Natural killer cell (primary cell): ENCODE data around the gene TCTN3. TPM values are rescaled to one million over a fixed set of nuclear protein-coding genes. Genes with fewer than 3 reads are reported as not detected.
A peak's percentile ranks its signal among the peaks of the same experiment; 100 is the strongest.
"Not testable (repeated sequence)": the region's sequence is repeated elsewhere in the genome, so short reads cannot be mapped to it uniquely, and the experiment has no call there.

Source experiments
- ATAC-seq, 3 donors: fragments of 150-1000 bp in 2 of 3; fragments of 200-7000 bp in 1 of 3; cut with Tn5 transposase; 1 replicate in 1 of 3; 2 replicates in 2 of 3; pipeline ENCODE4 v1.10.0; 2021; ENCODE audit warnings: mild to moderate bottlenecking in 2 of 3, moderate library complexity in 2 of 3
- DNase-seq, 2 donors: peaks; one replicate each; pipeline versions ENCODE4 v3.0.0 to v3.0.0-alpha.2; 2013 to 2021; ENCODE audit warnings: mixed read lengths in 1 of 2
- H3K27ac ChIP-seq: one replicate; pipeline ENCODE4 v1.5.1; 2013; ENCODE audit warnings: mild to moderate bottlenecking, low read length
- H3K27me3 ChIP-seq: one replicate; pipeline ENCODE4 v1.6.1; 2013; ENCODE audit warnings: low read length; ENCODE audit not compliant: control insufficient read depth, insufficient read depth
- H3K36me3 ChIP-seq: one replicate; pipeline ENCODE4 v1.6.1; 2013; ENCODE audit warnings: low read length; ENCODE audit not compliant: control insufficient read depth, insufficient read depth
- H3K4me1 ChIP-seq: one replicate; pipeline ENCODE4 v1.6.1; 2013; ENCODE audit warnings: low read length; ENCODE audit not compliant: control insufficient read depth, insufficient read depth
- H3K4me3 ChIP-seq: one replicate; pipeline ENCODE4 v1.5.1; 2013; ENCODE audit warnings: low read length
- H3K9me3 ChIP-seq: one replicate; pipeline ENCODE4 v1.6.1; 2013; ENCODE audit warnings: low read length; ENCODE audit not compliant: control insufficient read depth, insufficient read depth
- H3K27ac Mint-ChIP-seq, 2 donors: one replicate each; pipeline ENCODE4 v1.8.0; 2022; ENCODE audit warnings: mild to moderate bottlenecking in 2 of 2, mixed read lengths in 2 of 2, moderate library complexity in 1 of 2
- H3K27me3 Mint-ChIP-seq, 2 donors: one replicate each; pipeline ENCODE4 v1.8.0; 2022; ENCODE audit warnings: low read depth in 2 of 2, mixed read lengths in 2 of 2
- H3K36me3 Mint-ChIP-seq: one replicate; pipeline ENCODE4 v1.8.0; 2022; ENCODE audit warnings: mixed read lengths
- H3K4me1 Mint-ChIP-seq, 2 donors: one replicate each; pipeline ENCODE4 v1.8.0; 2022; ENCODE audit warnings: mixed read lengths in 2 of 2
- H3K4me3 Mint-ChIP-seq: one replicate; pipeline ENCODE4 v1.8.0; 2022; ENCODE audit warnings: mild to moderate bottlenecking, moderate library complexity, mixed read lengths
- H3K9me3 Mint-ChIP-seq, 2 donors: one replicate each; pipeline ENCODE4 v1.8.0; 2022; ENCODE audit warnings: mixed read lengths in 2 of 2
- WGBS: methylation state at CpG from one replicate; pipeline ENCODE4 v1.1.7; 2013; ENCODE audit warnings: missing lambda C conversion rate; ENCODE audit not compliant: insufficient coverage; 5-methylcytosine and 5-hydroxymethylcytosine counted together
- intact Hi-C: fragments of 100-400 bp; cut with micrococcal nuclease; formaldehyde crosslinking; loops from one replicate; pipeline ENCODE4 v1.14.2; 2022
- total RNA-seq, 4 donors: library from RNA; stranded (reverse); fragments of 120-200 nt in 1 of 4; gene quantifications; one replicate each; pipeline versions ENCODE4 v1.2.3 to v1.2.4, GENCODE V29; 2013 to 2022
- TF ChIP-seq, protein P1 (sequence below): fragments of 200-600 bp; IDR thresholded peaks from one replicate; pipeline ENCODE4 v1.8.0; 2022; ENCODE audit warnings: antibody characterized with exemption

Gene TCTN3
- total RNA-seq, 3 donors from 2014 or later (not counting 1 experiment from before 2014, with no cell fraction given): 15.3 to 20.6 (median 15.8) TPM

DNA sequence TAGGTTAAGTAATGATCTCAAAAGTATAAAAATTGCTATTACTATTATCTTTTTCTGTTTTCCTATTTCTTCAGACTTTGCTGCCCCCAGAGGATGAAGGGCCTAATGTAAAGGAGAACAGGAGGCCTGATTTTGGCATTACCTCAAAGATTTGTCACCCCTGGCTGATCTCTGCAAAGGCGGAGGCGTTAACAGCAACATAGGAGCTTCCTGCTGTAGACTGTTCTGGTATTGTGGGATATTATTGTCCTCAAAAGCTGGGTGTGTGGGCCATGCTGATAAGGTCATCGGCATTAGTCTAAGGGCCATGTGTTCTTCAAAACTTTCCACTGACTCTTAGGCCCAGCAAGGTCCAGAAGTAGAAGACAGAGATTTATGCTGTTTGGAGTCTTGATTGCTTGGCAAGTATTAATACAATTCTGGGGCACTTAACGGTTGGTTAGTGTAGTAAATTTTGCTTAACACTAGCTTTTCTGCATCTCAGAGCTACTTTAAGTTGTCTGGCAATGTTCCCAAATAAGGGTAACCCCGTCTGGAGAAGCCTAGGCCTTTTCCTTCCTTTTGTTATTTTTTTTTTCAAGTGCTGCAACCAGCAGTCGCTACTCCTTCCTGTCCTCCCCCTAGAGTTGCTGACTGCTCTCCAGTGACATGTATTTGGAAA lies 48.2 kb upstream of the TCTN3 start:
- no peak for DNase-seq
- H3K9me3 Mint-ChIP-seq: no peaks in the 10 kb centered on the region
- Histone ChIP-seq H3K9me3 (no peaks in the 10 kb centered on the region), H3K36me3 (no peaks in the 10 kb centered on the region), H3K4me1 (no peaks in the 10 kb centered on the region), H3K4me3 (peak overlapping the region; percentile 9), H3K27ac (peak overlapping the region; percentile 48), H3K27me3 (no peaks in the 10 kb centered on the region)
- TF ChIP-seq, protein P1, sequence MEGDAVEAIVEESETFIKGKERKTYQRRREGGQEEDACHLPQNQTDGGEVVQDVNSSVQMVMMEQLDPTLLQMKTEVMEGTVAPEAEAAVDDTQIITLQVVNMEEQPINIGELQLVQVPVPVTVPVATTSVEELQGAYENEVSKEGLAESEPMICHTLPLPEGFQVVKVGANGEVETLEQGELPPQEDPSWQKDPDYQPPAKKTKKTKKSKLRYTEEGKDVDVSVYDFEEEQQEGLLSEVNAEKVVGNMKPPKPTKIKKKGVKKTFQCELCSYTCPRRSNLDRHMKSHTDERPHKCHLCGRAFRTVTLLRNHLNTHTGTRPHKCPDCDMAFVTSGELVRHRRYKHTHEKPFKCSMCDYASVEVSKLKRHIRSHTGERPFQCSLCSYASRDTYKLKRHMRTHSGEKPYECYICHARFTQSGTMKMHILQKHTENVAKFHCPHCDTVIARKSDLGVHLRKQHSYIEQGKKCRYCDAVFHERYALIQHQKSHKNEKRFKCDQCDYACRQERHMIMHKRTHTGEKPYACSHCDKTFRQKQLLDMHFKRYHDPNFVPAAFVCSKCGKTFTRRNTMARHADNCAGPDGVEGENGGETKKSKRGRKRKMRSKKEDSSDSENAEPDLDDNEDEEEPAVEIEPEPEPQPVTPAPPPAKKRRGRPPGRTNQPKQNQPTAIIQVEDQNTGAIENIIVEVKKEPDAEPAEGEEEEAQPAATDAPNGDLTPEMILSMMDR: no peak
- peak in 2 of 3 donors; percentile 49 to 57 for ATAC-seq
- H3K4me3 Mint-ChIP-seq: no peak overlapping the region
- peaks cover 0 to 15% of the 10 kb centered on the region in 2 donors for H3K4me1 Mint-ChIP-seq
- no peaks in the 10 kb centered on the region for H3K27me3 Mint-ChIP-seq
- WGBS: 24% methylated on average over 6 of the region's 6 CpGs
- no peak overlapping the region for H3K27ac Mint-ChIP-seq
- no peaks in the 10 kb centered on the region for H3K36me3 Mint-ChIP-seq
- intact Hi-C loops: no loop called here

DNA sequence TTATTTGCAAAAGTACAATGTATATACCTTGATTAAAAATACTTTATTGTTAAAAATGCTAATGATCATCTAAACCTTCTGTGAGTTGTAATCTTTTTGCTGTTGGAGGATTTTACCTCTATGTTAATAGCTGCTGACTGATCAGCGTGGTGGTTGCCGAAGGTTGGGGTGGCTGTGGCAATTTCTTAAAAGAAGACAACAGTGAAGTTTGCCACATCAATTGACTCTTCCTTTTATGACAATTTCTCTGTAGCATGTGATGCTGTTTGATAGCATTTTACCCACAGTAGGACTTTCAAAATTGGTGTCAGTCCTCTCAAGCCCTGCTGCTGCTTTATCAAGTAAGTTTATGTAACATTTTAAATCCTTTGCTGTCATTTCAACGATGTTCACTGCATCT lies 45.3 kb upstream of the TCTN3 start:
- peaks cover 0 to 15% of the 10 kb centered on the region in 2 donors for H3K4me1 Mint-ChIP-seq
- no peak for ATAC-seq
- H3K27me3 Mint-ChIP-seq: peaks cover 4 to 5% of the 10 kb centered on the region in 2 donors
- WGBS: 48% methylated on average over 3 of the region's 3 CpGs
- no peaks in the 10 kb centered on the region for H3K9me3 ChIP-seq
- H3K36me3 ChIP-seq: no peaks in the 10 kb centered on the region
- no peaks in the 10 kb centered on the region for H3K4me1 ChIP-seq
- intact Hi-C loops: no loop called here
- no peak overlapping the region for H3K4me3 Mint-ChIP-seq
- H3K27ac ChIP-seq: no peak overlapping the region
- no peak overlapping the region for H3K27ac Mint-ChIP-seq
- peaks cover 0 to 2% of the 10 kb centered on the region in 2 donors for H3K9me3 Mint-ChIP-seq
- no peak overlapping the region for H3K4me3 ChIP-seq
- TF ChIP-seq, protein P1: no peak
- no peaks in the 10 kb centered on the region for H3K27me3 ChIP-seq
- no peaks in the 10 kb centered on the region for H3K36me3 Mint-ChIP-seq
- no peak for DNase-seq

DNA sequence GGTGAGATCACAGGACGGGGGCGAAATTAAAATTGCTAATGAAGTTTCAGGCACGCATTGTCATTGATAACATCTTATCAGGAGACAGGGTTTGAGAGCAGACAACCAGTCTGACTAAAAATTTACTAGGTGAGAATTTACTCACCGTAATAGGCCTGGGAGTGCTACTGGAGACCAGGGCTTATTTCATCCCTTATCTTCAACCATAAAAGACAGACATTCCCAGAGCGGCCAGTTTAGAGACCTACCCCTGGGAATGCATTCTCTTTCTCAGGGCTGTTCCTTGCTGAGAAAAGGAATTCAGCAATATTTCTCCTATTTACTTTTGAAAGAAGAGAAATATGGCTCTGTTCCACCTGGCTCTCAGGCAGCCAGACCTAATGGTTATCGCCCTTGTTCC lies 39.2 kb upstream of the TCTN3 start:
- H3K9me3 ChIP-seq, DNase-seq, H3K9me3 Mint-ChIP-seq, H3K27ac Mint-ChIP-seq, H3K36me3 Mint-ChIP-seq, H3K27ac ChIP-seq, H3K36me3 ChIP-seq, ATAC-seq, H3K4me1 Mint-ChIP-seq, H3K27me3 Mint-ChIP-seq, intact Hi-C loops, H3K27me3 ChIP-seq, H3K4me3 ChIP-seq, H3K4me1 ChIP-seq, H3K4me3 Mint-ChIP-seq: not testable (repeated sequence)
- 99% methylated on average over 6 of the region's 6 CpGs for WGBS

DNA sequence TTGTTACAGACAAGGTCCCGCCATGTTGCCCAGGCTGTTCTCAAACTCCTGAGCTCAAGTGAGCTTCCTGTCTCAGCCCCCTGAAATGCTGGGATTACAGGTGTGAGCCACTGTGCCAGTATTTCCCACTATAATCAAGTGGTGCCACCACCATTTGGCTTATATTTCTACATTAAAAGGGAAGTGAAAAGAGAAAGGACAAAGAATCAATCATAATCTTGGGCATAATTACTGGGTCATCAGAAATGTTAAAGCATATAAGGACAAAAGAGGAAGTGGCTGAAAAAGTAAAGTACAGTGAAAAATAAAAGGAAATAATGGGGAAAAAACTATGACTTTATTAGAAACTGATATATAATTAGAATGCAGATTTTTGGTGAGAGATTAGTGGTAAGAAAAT lies 36.5 kb upstream of the TCTN3 start:
- no peaks in the 10 kb centered on the region for H3K27me3 ChIP-seq
- no peak overlapping the region for H3K27ac Mint-ChIP-seq
- DNase-seq (no peak), ATAC-seq (no peak)
- H3K4me3 ChIP-seq: no peak overlapping the region
- no peak overlapping the region for H3K27ac ChIP-seq
- peaks cover 4 to 9% of the 10 kb centered on the region in 2 donors for H3K9me3 Mint-ChIP-seq
- TF ChIP-seq, protein P1: no peak
- WGBS: 100% methylated on average over 1 of the region's 1 CpG
- no peaks in the 10 kb centered on the region for H3K4me1 ChIP-seq
- no peaks in the 10 kb centered on the region for H3K36me3 Mint-ChIP-seq
- H3K9me3 ChIP-seq: peaks cover 9% of the 10 kb centered on the region
- intact Hi-C loops: no loop called here
- no peaks in the 10 kb centered on the region for H3K4me1 Mint-ChIP-seq
- H3K27me3 Mint-ChIP-seq: peaks cover 0 to 9% of the 10 kb centered on the region in 2 donors
- H3K4me3 Mint-ChIP-seq: no peak overlapping the region
- no peaks in the 10 kb centered on the region for H3K36me3 ChIP-seq
